ENCODE measurements around the gene SF3A2.

The SF3A2 gene

DNA sequence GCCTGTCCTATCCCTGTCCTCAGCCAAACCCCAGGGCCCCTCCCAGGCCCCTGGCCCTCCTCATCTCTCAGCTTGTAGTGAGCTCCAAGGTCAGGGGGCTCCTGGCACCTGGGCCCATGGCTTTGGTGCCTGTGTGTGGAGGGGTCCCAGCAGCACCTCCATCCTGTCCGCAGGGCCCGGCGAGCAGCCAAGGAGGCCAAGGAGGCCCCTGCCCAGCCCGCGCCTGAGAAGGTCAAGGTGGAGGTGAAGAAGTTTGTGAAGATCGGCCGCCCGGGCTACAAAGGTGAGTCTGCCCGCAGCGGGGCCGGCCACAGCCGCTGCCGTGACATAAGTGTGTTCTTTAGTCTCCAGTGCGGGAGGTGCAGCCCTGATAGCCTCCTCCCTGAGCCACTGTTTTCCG lies 8.6 kb downstream of the SF3A2 start:
- TF ChIP-seq, protein P1, sequence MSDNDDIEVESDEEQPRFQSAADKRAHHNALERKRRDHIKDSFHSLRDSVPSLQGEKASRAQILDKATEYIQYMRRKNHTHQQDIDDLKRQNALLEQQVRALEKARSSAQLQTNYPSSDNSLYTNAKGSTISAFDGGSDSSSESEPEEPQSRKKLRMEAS (IDR thresholded peaks at IDR 0.05; ENCODE audit: low read depth, low read length) = no peak
- TF ChIP-seq MYC (IDR thresholded peaks at IDR 0.05; ENCODE audit: low read depth, low read length) (no peak), POLR2A (IDR thresholded peaks at IDR 0.05; ENCODE audit: extremely low read depth, insufficient read length) (no peak)
- TF ChIP-seq, protein P2, sequence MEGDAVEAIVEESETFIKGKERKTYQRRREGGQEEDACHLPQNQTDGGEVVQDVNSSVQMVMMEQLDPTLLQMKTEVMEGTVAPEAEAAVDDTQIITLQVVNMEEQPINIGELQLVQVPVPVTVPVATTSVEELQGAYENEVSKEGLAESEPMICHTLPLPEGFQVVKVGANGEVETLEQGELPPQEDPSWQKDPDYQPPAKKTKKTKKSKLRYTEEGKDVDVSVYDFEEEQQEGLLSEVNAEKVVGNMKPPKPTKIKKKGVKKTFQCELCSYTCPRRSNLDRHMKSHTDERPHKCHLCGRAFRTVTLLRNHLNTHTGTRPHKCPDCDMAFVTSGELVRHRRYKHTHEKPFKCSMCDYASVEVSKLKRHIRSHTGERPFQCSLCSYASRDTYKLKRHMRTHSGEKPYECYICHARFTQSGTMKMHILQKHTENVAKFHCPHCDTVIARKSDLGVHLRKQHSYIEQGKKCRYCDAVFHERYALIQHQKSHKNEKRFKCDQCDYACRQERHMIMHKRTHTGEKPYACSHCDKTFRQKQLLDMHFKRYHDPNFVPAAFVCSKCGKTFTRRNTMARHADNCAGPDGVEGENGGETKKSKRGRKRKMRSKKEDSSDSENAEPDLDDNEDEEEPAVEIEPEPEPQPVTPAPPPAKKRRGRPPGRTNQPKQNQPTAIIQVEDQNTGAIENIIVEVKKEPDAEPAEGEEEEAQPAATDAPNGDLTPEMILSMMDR (IDR thresholded peaks at IDR 0.05; ENCODE audit: low read depth, low read length) = no peak
- no peak overlapping the region for H3K4me3 ChIP-seq (ENCODE audit: low read depth, low read length)
- no peak for DNase-seq (ENCODE audit: low read depth)

DNA sequence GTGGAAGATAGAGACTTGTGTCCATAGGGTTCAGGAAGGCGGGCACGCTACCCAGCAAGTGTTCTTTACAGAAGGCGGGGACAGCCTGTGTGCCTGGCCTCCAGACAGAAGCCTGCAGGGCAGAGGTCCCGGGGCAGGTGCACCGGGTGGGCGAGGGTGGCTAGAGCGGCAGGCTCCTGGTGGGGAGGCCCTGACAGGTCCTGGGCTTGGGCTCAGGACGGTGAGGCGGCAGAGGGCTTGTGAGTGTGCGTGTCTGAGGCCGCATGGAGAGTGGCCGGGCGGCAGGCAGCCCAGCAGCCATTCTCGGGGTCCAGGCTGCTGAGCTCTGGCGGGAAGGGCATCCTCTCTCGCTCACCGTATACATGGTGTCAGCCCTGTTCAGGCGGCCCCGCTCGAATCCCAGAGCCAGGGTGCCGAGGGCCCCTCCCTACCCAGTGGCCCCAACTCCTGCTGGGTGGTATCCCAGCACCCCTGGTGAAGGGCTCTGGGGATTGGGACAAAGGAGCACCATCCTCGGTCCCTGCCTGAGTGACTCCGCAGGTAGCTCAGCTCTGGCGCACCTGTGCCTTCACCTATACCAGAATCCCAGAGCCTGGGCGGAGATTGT lies 9.5 kb downstream of the SF3A2 start:
- H3K4me3 ChIP-seq (ENCODE audit: low read depth, low read length) = no peak overlapping the region
- TF ChIP-seq POLR2A (IDR thresholded peaks at IDR 0.05; ENCODE audit: extremely low read depth, insufficient read length) (no peak), MYC (IDR thresholded peaks at IDR 0.05; ENCODE audit: low read depth, low read length) (no peak)
- TF ChIP-seq, protein P2 (IDR thresholded peaks at IDR 0.05; ENCODE audit: low read depth, low read length) = no peak
- TF ChIP-seq, protein P1 (IDR thresholded peaks at IDR 0.05; ENCODE audit: low read depth, low read length) = no peak
- DNase-seq (ENCODE audit: low read depth) = no peak

DNA sequence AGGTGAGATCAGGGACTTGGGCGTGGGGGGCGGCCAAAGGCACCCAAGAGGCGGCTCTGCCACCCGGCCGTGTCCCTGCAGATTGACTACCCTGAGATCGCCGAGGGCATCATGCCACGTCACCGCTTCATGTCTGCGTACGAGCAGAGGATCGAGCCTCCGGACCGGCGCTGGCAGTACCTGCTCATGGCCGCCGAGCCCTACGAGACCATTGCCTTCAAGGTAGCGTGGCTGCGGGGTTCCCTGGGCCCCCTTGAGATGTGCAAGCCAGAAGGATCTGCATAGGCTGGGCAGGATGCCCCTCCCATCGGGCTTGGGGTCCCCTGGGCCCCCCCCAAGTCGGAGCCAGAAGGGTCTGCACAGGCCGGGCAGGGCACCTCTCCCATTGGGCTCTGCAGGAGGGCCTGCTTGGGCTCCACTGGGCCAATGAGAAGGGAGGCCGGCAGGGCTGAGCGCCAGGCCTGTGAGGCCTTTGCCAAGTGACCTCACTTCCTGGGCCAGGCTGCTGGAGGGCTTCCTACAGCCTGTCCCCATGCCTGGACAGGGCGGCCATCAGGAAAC lies 10.3 kb downstream of the SF3A2 start:
- no peak overlapping the region for H3K4me3 ChIP-seq (ENCODE audit: low read depth, low read length)
- DNase-seq (ENCODE audit: low read depth) = no peak
- TF ChIP-seq, protein P1 (IDR thresholded peaks at IDR 0.05; ENCODE audit: low read depth, low read length) = no peak
- TF ChIP-seq MYC (IDR thresholded peaks at IDR 0.05; ENCODE audit: low read depth, low read length) (no peak), POLR2A (IDR thresholded peaks at IDR 0.05; ENCODE audit: extremely low read depth, insufficient read length) (no peak)
- TF ChIP-seq, protein P2 (IDR thresholded peaks at IDR 0.05; ENCODE audit: low read depth, low read length) = no peak

DNA sequence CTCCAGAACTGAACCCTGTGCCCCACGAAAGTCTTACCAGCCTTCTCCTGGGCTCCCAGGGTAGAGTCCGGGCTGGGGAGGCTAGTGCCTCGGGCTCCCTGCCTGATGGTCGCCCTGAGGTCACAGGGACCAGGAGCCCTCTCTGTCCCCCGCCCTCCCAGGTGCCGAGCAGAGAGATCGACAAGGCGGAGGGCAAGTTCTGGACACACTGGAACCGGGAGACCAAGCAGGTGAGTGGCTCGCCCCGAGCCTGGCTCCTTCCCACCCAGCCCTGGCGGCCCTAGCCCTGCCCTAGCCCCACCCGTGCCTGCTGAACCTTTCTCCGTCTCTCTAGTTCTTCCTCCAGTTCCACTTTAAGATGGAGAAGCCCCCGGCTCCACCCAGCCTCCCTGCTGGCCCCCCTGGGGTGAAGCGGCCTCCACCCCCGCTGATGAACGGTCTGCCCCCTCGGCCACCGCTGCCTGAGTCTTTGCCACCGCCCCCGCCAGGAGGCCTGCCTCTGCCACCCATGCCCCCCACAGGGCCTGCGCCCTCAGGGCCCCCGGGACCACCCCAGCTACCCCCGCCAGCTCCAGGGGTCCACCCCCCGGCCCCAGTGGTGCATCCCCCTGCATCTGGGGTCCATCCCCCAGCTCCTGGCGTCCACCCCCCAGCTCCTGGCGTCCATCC lies 10.9 kb downstream of the SF3A2 start:
- no peak overlapping the region for H3K4me3 ChIP-seq (ENCODE audit: low read depth, low read length)
- no peak for DNase-seq (ENCODE audit: low read depth)
- no peak for TF ChIP-seq POLR2A (IDR thresholded peaks at IDR 0.05; ENCODE audit: extremely low read depth, insufficient read length)
- TF ChIP-seq MYC (IDR thresholded peaks at IDR 0.05; ENCODE audit: low read depth, low read length) = no peak
- TF ChIP-seq, protein P1 (IDR thresholded peaks at IDR 0.05; ENCODE audit: low read depth, low read length) = no peak
- TF ChIP-seq, protein P2 (IDR thresholded peaks at IDR 0.05; ENCODE audit: low read depth, low read length) = no peak

DNA sequence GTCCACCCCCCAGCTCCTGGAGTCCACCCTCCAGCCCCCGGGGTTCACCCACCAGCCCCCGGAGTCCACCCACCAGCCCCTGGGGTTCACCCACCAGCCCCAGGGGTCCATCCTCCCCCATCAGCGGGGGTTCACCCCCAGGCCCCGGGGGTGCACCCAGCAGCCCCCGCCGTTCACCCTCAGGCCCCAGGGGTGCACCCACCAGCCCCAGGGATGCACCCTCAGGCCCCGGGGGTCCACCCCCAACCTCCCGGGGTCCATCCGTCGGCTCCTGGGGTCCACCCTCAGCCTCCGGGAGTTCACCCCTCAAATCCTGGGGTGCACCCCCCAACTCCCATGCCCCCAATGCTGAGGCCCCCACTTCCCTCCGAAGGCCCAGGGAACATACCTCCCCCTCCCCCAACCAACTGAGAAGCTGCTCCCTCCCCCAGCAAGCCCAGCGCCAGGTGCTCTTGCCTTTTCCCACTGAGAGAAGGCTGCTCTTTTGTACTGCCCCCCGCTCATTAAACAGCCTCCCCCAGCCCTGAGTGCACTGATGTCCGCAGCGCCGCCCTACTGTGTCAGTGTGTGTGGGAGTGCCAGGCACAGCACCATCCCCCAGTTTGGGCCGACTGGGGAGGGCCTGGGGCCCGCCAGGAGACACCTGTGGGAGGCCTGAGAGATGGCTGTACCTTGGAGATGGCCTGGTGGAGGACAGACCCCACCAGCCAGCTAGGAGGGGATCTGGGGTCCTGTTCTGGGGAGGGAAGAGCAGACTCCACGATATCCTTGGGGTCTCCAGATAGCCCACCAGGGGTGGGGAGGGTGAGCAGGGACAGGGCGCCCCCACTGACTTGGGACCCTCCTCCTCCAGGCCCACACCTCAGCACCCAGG lies 11.7 kb downstream of the SF3A2 start:
- TF ChIP-seq POLR2A (IDR thresholded peaks at IDR 0.05; ENCODE audit: extremely low read depth, insufficient read length) (no peak), MYC (IDR thresholded peaks at IDR 0.05; ENCODE audit: low read depth, low read length) (no peak)
- TF ChIP-seq, protein P1 (IDR thresholded peaks at IDR 0.05; ENCODE audit: low read depth, low read length) = no peak
- TF ChIP-seq, protein P2 (IDR thresholded peaks at IDR 0.05; ENCODE audit: low read depth, low read length) = no peak
- H3K4me3 ChIP-seq (ENCODE audit: low read depth, low read length) = no peak overlapping the region
- DNase-seq (ENCODE audit: low read depth) = no peak
